HL-60 (cell line): Measurements from ENCODE around the gene MTREX.

ENCODE experiments used
- DNase-seq, 2 experiments: peaks; one replicate each; pipeline ENCODE4 v3.0.0-alpha.2; 2010 to 2020; ENCODE audit warnings: low read depth in 1 of 2, low spot score in 1 of 2
- H3K27ac ChIP-seq: fragments of 250-450 bp; sonication (Bioruptor Pico); replicated peaks from 2 replicates; pipeline ENCODE4 v1.5.1; 2020; ENCODE audit warnings: mild to moderate bottlenecking, moderate library complexity
- H3K27me3 ChIP-seq: fragments of 250-450 bp; sonication (Bioruptor Pico); 2 replicates; pipeline ENCODE4 v1.5.1; 2021; ENCODE audit warnings: mild to moderate bottlenecking, moderate library complexity; ENCODE audit not compliant: insufficient read depth, poor library complexity, severe bottlenecking
- H3K4me3 ChIP-seq: replicated peaks from 2 replicates; pipeline ENCODE4 v1.5.1; 2011; ENCODE audit warnings: mild to moderate bottlenecking, control low read depth, low read length; ENCODE audit not compliant: insufficient read depth
- CTCF ChIP-seq: IDR thresholded peaks from one replicate; pipeline ENCODE4 v1.5.1; 2011; ENCODE audit warnings: low read length, control low read depth, inconsistent platforms; ENCODE audit not compliant: insufficient read depth
- GABPA ChIP-seq: IDR thresholded peaks from 2 replicates; pipeline ENCODE4 v1.6.1; 2012; ENCODE audit warnings: low read depth
- POLR2AphosphoS5 ChIP-seq: IDR thresholded peaks from 2 replicates; pipeline ENCODE4 v1.6.1; 2012; ENCODE audit warnings: low read depth
- REST ChIP-seq: IDR thresholded peaks from 2 replicates; pipeline ENCODE4 v1.6.1; 2012; ENCODE audit warnings: low read depth; ENCODE audit not compliant: insufficient replicate concordance
- SPI1 ChIP-seq: IDR thresholded peaks from 2 replicates; pipeline ENCODE4 v1.6.1; 2012; ENCODE audit warnings: low read depth, mild to moderate bottlenecking, borderline replicate concordance

Gene MTREX

GRCh38 chr5:55409775-55410174 is 102.0 kb downstream of the MTREX start:
- DNase-seq: no peak
- H3K27me3 ChIP-seq: no peaks in the 10 kb centered on the region
- no peak for TF ChIP-seq REST
- no peak for TF ChIP-seq CTCF
- TF ChIP-seq GABPA: no peak
- TF ChIP-seq SPI1: no peak
- no peak for TF ChIP-seq POLR2AphosphoS5
- no peak overlapping the region for H3K4me3 ChIP-seq
- H3K27ac ChIP-seq: no peak overlapping the region

GRCh38 chr5:55410845-55411244 is 103.1 kb downstream of the MTREX start:
- DNase-seq: peak in 1 of 2 experiments; percentile 21
- no peak for TF ChIP-seq CTCF
- no peak for TF ChIP-seq REST
- no peak for TF ChIP-seq SPI1
- TF ChIP-seq GABPA: no peak
- TF ChIP-seq POLR2AphosphoS5: no peak
- Histone ChIP-seq H3K4me3 (no peak overlapping the region), H3K27me3 (no peaks in the 10 kb centered on the region), H3K27ac (no peak overlapping the region)

GRCh38 chr5:55411876-55412275 is 104.1 kb downstream of the MTREX start:
- H3K27ac ChIP-seq: no peak overlapping the region
- no peak overlapping the region for H3K4me3 ChIP-seq
- H3K27me3 ChIP-seq: no peaks in the 10 kb centered on the region
- DNase-seq: no peak
- TF ChIP-seq GABPA (no peak), REST (no peak), POLR2AphosphoS5 (no peak), SPI1 (no peak), CTCF (no peak)
